ENCODE measurements around the gene IDH2. TPM values are rescaled to one million over a fixed set of nuclear protein-coding genes. Genes with fewer than 3 reads are reported as not detected.

Gene IDH2
- total and polyA plus RNA-seq, 2 donors (not counting 3 experiments of a cell fraction or from before 2014, with no cell fraction given), result 123 to 127 TPM

- Histone ChIP-seq H3K4me3 (replicated peaks in 1 of 3; ENCODE audit: insufficient read depth in 1 of 3, low read depth in 1 of 3, low read length in 3 of 3) (no peak overlapping the region), H3K4me1 (ENCODE audit: control insufficient read depth, extremely low read depth, insufficient read depth, low read length) (peaks cover 12% of the 10 kb centered on the region), H3K79me2 (ENCODE audit: control insufficient read depth, insufficient read depth, low read length) (peaks cover 2% of the 10 kb centered on the region), H4K20me1 (replicated peaks; ENCODE audit: control insufficient read depth, extremely low read depth, insufficient read depth, low read length) (no peaks in the 10 kb centered on the region), H3K9me3 (replicated peaks; ENCODE audit: control insufficient read depth, insufficient read depth, low read length) (no peaks in the 10 kb centered on the region), H3K9me1 (replicated peaks; ENCODE audit: control insufficient read depth, extremely low read depth, insufficient read depth, low read length) (no peaks in the 10 kb centered on the region), H3K36me3 (ENCODE audit: control insufficient read depth in 2 of 2, extremely low read depth in 1 of 2, insufficient read depth in 2 of 2, low read length in 2 of 2) (no peaks in the 10 kb centered on the region), H3K27ac (ENCODE audit: insufficient read depth, low read depth, low read length) (no peak overlapping the region), H2AFZ (ENCODE audit: low read depth, low read length) (peak overlapping the region; percentile 65), H3K4me2 (ENCODE audit: insufficient read depth, low read length) (no peak overlapping the region), H3K27me3 (ENCODE audit: control insufficient read depth in 2 of 2, insufficient read depth in 2 of 2, low read length in 2 of 2) (no peaks in the 10 kb centered on the region), H3K9ac (replicated peaks; ENCODE audit: extremely low read depth, insufficient read depth, low read length) (no peak overlapping the region)
- intact Hi-C loops (cut with micrococcal nuclease) (loop anchor here (1.0 kb wide), 1 partner anchor 23 kb away; no protein-coding TSS in a partner anchor), dilution Hi-C loops (cut with MboI; ENCODE audit: extremely low pct_ligation_motif_present, low sequenced_read_pairs) (no loop called here)
- FAIRE-seq (peak; percentile 88), DNase-seq (ENCODE audit: low read depth, low spot score) (peak; percentile 59)
- CTCF ChIA-PET, result interaction anchor here (1.1 to 2.8 kb wide), 2 partner anchors 19 to 115 kb away, joined by 4 to 15 read pairs; no protein-coding TSS in a partner anchor
- POLR2A ChIA-PET, result no interaction called here
- no TSS peak for BruUV-seq (replicated peaks)
- no peak for TF ChIP-seq MAX (IDR thresholded peaks at IDR 0.05; ENCODE audit: insufficient read depth, insufficient read length)
- TF ChIP-seq GATA2 (IDR thresholded peaks at IDR 0.05; ENCODE audit: insufficient read depth, insufficient read length, low read depth, low read length), result peak; percentile 17
- TF ChIP-seq FOS (IDR thresholded peaks at IDR 0.05; ENCODE audit: borderline replicate concordance, insufficient read depth, low read length), result peak; percentile 65
- TF ChIP-seq EZH2 (IDR thresholded peaks at IDR 0.05; ENCODE audit: borderline replicate concordance, low read depth, low read length, severe bottlenecking), result no peak
- TF ChIP-seq JUN (IDR thresholded peaks at IDR 0.05; ENCODE audit: borderline replicate concordance, insufficient read depth, insufficient read length, low read depth), result peak; percentile 19
Measured at GRCh38 chr15:90106522-90107117, 4.4 kb upstream of the IDH2 start.

GRCh38 chr15:90105521-90105920, 3.3 kb upstream of the IDH2 start:
- TF ChIP-seq POLR2AphosphoS5 (IDR thresholded peaks at IDR 0.05; ENCODE audit: insufficient read depth, low read depth, low read length), result no peak
- no peak for TF ChIP-seq POLR2A (IDR thresholded peaks at IDR 0.05; ENCODE audit: low read depth, low read length)
- TF ChIP-seq EZH2 (IDR thresholded peaks at IDR 0.05; ENCODE audit: borderline replicate concordance, low read depth, low read length, severe bottlenecking), result no peak
- TF ChIP-seq MYC (IDR thresholded peaks at IDR 0.05; ENCODE audit: low read depth, low read length), result no peak
- no peak for TF ChIP-seq GATA2 (IDR thresholded peaks at IDR 0.05; ENCODE audit: insufficient read depth, insufficient read length, low read depth, low read length)
- no peak for TF ChIP-seq CTCF (IDR thresholded peaks at IDR 0.05; ENCODE audit: extremely low read depth in 1 of 2, insufficient read depth in 1 of 2, low read depth in 1 of 2, low read length in 2 of 2)
- no peak for TF ChIP-seq MAX (IDR thresholded peaks at IDR 0.05; ENCODE audit: insufficient read depth, insufficient read length)
- TF ChIP-seq JUN (IDR thresholded peaks at IDR 0.05; ENCODE audit: borderline replicate concordance, insufficient read depth, insufficient read length, low read depth), result no peak
- no peak for TF ChIP-seq FOS (IDR thresholded peaks at IDR 0.05; ENCODE audit: borderline replicate concordance, insufficient read depth, low read length)
- Histone ChIP-seq H2AFZ (ENCODE audit: low read depth, low read length) (no peak overlapping the region), H3K9me1 (replicated peaks; ENCODE audit: control insufficient read depth, extremely low read depth, insufficient read depth, low read length) (no peaks in the 10 kb centered on the region), H3K4me2 (ENCODE audit: insufficient read depth, low read length) (no peak overlapping the region), H4K20me1 (replicated peaks; ENCODE audit: control insufficient read depth, extremely low read depth, insufficient read depth, low read length) (no peaks in the 10 kb centered on the region), H3K27ac (ENCODE audit: insufficient read depth, low read depth, low read length) (no peak overlapping the region), H3K27me3 (ENCODE audit: control insufficient read depth in 2 of 2, insufficient read depth in 2 of 2, low read length in 2 of 2) (no peaks in the 10 kb centered on the region), H3K4me3 (replicated peaks in 1 of 3; ENCODE audit: insufficient read depth in 1 of 3, low read depth in 1 of 3, low read length in 3 of 3) (no peak overlapping the region), H3K36me3 (ENCODE audit: control insufficient read depth in 2 of 2, extremely low read depth in 1 of 2, insufficient read depth in 2 of 2, low read length in 2 of 2) (no peaks in the 10 kb centered on the region), H3K79me2 (ENCODE audit: control insufficient read depth, insufficient read depth, low read length) (peaks cover 10% of the 10 kb centered on the region), H3K9ac (replicated peaks; ENCODE audit: extremely low read depth, insufficient read depth, low read length) (no peak overlapping the region), H3K4me1 (ENCODE audit: control insufficient read depth, extremely low read depth, insufficient read depth, low read length) (peaks cover 23% of the 10 kb centered on the region), H3K9me3 (replicated peaks; ENCODE audit: control insufficient read depth, insufficient read depth, low read length) (no peaks in the 10 kb centered on the region)
- CTCF ChIA-PET, result interaction anchor here (1.1 to 2.8 kb wide), 2 partner anchors 18 to 231 kb away, joined by 3 to 15 read pairs; no protein-coding TSS in a partner anchor
- POLR2A ChIA-PET, result no interaction called here
- intact Hi-C loops (cut with micrococcal nuclease) (no loop called here), dilution Hi-C loops (cut with MboI; ENCODE audit: extremely low pct_ligation_motif_present, low sequenced_read_pairs) (no loop called here)
- FAIRE-seq, result no peak
- BruUV-seq (replicated peaks), result no TSS peak
- no peak for DNase-seq (ENCODE audit: low read depth, low spot score)

All from endothelial cell of umbilical vein (primary cell).